ENCODE results near the gene MYL7. TPM values are rescaled to one million over a fixed set of nuclear protein-coding genes. Genes with fewer than 3 reads are reported as not detected.

The MYL7 gene
- polyA plus RNA-seq, 1 of the 3 experiments (the other 2 are of a cell fraction): not detected

GRCh38 chr7:44184873-44185446 is 43.8 kb upstream of the MYL7 start (continued):
- TF ChIP-seq RCOR1 (IDR thresholded peaks at IDR 0.05; ENCODE audit: low read length): no peak
- no peak for TF ChIP-seq MEF2A (IDR thresholded peaks at IDR 0.05; ENCODE audit: borderline replicate concordance, low read depth)

- H3K4me2 ChIP-seq: peak overlapping the region; percentile 52
- peak overlapping the region; percentile 34; the same call in 1 of the 2 replicates for H3K9ac ChIP-seq
- H3F3A ChIP-seq (replicated peaks; ENCODE audit: insufficient read depth): peaks cover 4% of the 10 kb centered on the region
- no peaks in the 10 kb centered on the region for H3K36me3 ChIP-seq (replicated peaks in 1 of 2; ENCODE audit: control insufficient read depth in 1 of 2, insufficient read depth in 2 of 2, low read length in 1 of 2)
- no peak overlapping the region for H3K4me3 ChIP-seq (ENCODE audit: low read depth in 2 of 2, low read length in 1 of 2)
- H3K27me3 ChIP-seq (ENCODE audit: insufficient read depth): no peaks in the 10 kb centered on the region
- 69% methylated on average over 16 of the region's 16 CpGs for WGBS (ENCODE audit: low lambda C conversion rate)
- no peaks in the 10 kb centered on the region for H3K79me2 ChIP-seq (ENCODE audit: insufficient read depth)
- peaks cover 0 to 11% of the 10 kb centered on the region in 2 experiments; a peak in 2 of 4 replicates for H3K4me1 ChIP-seq (ENCODE audit: control insufficient read depth in 1 of 2, insufficient read depth in 2 of 2, low read depth in 1 of 2, low read length in 1 of 2)
- H3K9me2 ChIP-seq: no peaks in the 10 kb centered on the region
- no peaks in the 10 kb centered on the region for H3K9me3 ChIP-seq
- H4K20me1 ChIP-seq (ENCODE audit: insufficient read depth): no peaks in the 10 kb centered on the region
- H3K27ac ChIP-seq (ENCODE audit: low read depth in 2 of 2, low read length in 1 of 2): peak overlapping the region in 1 of 2 experiments; percentile 62; a peak in 2 of 4 replicates
- ChIA-PET CTCF (interaction anchor here (1.8 to 3.7 kb wide), 2 partner anchors 12 to 112 kb away, joined by 6 to 29 read pairs; no protein-coding TSS in a partner anchor), POLR2A (no interaction called here)
- no peak for DNase-seq
- 0 out of 2 replicates have a peak overlapping the region, but pooled peaks have one; percentile 61 for H2AFZ ChIP-seq (ENCODE audit: low read depth)
- TF ChIP-seq RFX5 (IDR thresholded peaks at IDR 0.05; ENCODE audit: low read length) (no peak), GATA2 (CRISPR knock-in tag; IDR thresholded peaks at IDR 0.05) (no peak), YY1 (IDR thresholded peaks at IDR 0.05; ENCODE audit: low read depth) (no peak), TEAD4 (IDR thresholded peaks at IDR 0.05; ENCODE audit: borderline replicate concordance, insufficient read depth) (no peak), USF1 (IDR thresholded peaks at IDR 0.05; ENCODE audit: borderline replicate concordance, low read depth) (no peak), EZH2phosphoT487 (IDR thresholded peaks at IDR 0.05; ENCODE audit: borderline replicate concordance, low read depth) (no peak), ZBTB33 (IDR thresholded peaks at IDR 0.05; ENCODE audit: borderline replicate concordance, low read depth) (0 out of 2 replicates have a peak, but pooled peaks have one; percentile 26), NFIC (IDR thresholded peaks at IDR 0.05; ENCODE audit: borderline replicate concordance) (peak; percentile 69), PBX3 (IDR thresholded peaks at IDR 0.05) (peak; percentile 70; the same call in 1 of the 2 replicates), FOSL2 (IDR thresholded peaks at IDR 0.05; ENCODE audit: borderline replicate concordance, low read depth) (peak; percentile 99), REST (IDR thresholded peaks at IDR 0.05; ENCODE audit: low read depth, low read length) (0 out of 2 replicates have a peak, but pooled peaks have one; percentile 36), RXRA (IDR thresholded peaks at IDR 0.05; ENCODE audit: borderline replicate concordance, low read depth) (no peak), RAD21 (IDR thresholded peaks at IDR 0.05; ENCODE audit: low read length) (no peak), POLR2AphosphoS5 (IDR thresholded peaks at IDR 0.05; ENCODE audit: low read depth, low read length) (no peak; the same call in 1 of the 2 replicates), MXI1 (IDR thresholded peaks at IDR 0.05; ENCODE audit: low read depth, low read length) (no peak), SMC3 (IDR thresholded peaks at IDR 0.05; ENCODE audit: low read depth, low read length) (no peak), MEF2A (IDR thresholded peaks at IDR 0.05; ENCODE audit: borderline replicate concordance, low read depth) (no peak), IRF3 (IDR thresholded peaks at IDR 0.05; ENCODE audit: low read depth, low read length) (no peak), JUND (IDR thresholded peaks at IDR 0.05) (peak; percentile 91), ELF1 (IDR thresholded peaks at IDR 0.05) (no peak)
Measured at GRCh38 chr7:44184206-44184872, 43.2 kb upstream of the MYL7 start.
